NCI-H1092 treated with DMSO at 0.1 percent for 48 hours (cell line): ENCODE results near the gene SRCAP.

Experiments used
- DNase-seq: peaks from one replicate; lab custom pipeline; 2025; lab: John Stamatoyannopoulos, UW

The SRCAP gene

DNA sequence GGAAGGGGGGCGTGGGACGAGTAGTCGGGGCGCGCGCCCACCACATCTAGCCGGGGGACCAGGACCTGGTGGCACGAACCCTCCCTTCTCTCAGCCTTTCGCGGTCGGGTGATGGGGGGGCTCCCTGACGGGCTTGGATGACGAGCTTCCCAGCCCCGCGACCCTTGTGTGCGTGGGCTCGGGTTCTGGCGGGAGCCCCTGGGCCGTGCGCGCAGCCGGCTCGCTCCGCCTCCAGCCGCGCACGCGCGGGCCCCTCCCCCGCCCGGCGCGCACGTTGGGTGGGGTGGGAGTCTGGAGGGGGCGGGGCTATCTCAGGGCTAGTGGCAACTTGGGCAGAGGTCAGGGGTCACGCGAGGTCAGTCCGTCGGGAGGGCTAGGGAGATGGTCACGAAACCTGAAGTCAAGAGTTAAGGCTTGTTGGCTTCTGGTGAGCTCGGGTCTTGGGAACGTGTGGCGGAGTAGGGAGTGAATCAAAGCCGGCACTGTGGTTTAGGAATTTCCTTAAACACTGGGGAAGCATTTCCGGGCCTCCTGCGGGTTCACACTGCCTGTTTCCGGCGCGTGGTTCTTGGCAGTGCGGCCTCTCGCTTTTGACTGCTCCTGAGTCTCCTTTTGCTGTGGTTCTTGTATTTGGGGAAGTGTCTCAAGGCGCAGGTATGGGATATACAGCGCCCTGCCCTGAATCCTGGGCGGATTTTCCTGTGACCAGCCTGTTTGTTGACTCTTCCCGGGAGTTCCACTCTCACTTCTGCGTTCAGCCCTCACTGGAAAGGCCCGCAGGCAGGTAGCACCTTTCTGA, at the start of gene SRCAP:
TSS of gene SRCAP (plus strand) at position 356 of the 799 bp plus-strand sequence. CDS start 1,654 bp downstream, outside the sequence.
- peak; percentile 71 for DNase-seq

DNA sequence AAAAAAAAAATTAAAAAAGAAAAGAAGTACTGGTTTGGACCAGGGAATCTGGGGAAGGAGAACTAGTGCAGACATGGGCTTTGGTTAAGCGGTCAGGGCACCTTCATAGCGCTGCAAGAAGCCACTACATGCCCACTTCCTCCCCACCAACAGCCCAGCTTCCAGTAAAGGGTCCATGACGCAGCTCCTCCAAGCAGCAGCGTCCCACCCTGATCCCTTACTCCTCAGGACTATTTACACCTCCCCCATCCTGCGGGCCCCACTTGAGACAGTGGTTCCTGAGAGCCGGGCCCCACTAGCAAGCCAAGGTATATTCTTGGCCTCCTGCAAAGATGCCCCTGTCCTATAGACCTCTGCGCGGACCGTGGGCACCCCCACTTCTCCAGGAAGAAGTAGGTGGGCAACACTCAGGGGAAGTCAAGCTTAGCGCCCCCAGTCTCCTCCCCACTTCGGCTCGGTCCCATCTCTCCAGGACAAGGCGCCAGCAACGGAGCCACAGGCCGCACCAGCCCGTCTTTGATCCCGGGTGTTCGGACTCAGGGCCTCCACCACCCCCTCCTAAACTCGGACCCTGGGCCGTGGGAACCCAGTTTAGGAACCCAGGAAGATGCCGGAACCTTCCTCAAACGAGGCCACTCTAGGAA, 49.1 kb upstream of the SRCAP start:
- DNase-seq, result no peak

DNA sequence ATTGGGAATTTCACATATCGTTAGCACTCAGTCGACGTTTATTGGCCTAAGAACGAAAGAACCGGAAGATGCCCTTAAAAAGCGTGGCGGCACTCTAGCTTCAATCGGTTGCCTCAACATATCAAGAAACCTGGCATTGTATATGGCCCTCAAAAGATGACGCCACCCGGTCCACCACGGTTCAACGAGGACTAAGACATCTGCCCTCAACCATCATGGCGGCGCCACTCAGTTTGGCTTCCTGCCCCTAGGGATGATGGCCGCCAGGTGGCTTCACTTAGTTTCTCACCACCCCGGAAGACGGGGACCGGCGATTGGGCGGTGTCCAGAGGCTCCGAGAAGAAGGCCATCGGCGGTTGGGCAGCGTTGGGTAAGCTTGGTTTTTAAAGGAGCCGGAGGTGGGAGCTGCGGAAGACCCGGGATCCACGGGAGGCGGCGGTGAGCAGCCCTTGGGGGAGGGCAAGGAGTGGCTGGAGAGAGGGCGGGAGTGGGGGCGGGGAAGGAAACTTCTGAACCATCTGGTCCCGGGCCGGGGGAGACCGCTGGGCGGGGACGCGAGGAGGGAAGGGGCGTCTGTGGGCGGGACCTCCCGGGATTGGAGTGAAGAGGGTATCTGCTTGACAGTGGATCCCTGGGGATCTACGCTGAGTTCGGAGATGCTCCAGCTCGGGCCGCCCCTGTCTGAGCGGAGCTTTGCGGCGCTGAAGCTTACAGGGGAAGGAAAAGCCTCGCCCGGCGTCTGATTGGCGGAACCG, 48.4 kb upstream of the SRCAP start, which contains the start of gene PRR14:
TSS of gene PRR14 (plus strand) at position 592 of the 755 bp plus-strand sequence. CDS start 686 bp downstream, outside the sequence.
- DNase-seq, result peak; percentile 99

DNA sequence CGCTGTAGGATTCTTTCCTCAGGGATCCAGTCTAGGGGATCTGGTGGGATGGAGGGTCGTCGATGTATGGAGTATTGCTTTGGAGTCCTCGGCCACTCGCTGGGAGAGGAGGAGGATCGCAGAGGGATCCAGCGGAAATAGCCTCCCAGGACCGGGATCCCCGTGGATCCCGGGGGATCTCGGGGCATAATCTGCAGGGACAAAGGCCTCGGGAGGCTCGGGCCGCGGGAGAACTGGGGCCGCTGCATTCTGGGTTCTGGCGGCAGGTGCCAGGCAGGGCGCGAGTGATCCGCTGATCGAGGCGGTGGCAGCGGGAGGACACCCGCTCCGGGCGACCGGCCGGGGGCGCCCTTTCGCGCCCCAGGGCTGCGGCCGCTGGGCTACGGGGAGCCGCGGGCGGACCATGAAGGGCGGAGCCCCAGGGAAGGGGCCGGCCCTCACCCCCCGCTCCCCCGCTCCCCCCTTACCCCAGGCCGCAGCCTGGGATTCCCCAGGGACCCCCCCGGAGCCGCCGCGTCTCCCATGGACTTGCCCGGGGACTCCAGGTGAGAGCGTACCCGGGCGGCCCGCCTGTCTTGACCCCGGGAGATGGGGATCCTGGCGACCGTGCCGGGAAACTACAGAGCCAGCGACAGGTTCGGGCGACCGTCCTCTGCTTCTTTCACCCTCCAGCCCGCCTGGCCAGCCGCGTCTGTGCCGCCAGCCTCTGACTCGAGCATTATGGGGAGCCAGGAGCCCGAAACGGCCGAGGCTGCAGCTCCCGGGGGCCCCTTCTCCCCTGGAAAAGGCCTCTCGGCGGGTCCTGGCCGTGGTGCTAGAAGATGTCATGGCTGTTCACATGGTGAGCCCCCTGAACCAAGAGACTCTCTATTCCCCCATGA, 47.6 kb upstream of the SRCAP start:
- peak; percentile 62 for DNase-seq

DNA sequence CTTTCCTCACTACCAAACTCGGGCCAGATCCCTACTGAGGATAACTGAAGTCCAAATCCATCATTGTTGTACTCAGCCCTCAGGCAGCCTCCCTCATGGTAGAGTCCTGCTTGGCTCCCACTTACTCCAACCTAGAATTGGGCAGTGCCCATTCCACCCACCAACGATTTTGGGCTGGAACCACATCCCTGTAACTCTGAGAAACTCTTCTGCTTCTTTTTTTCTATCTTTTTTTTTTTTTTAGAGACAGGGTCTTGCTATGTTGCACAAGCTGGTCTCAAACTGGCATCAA, 47.0 kb upstream of the SRCAP start:
- no peak for DNase-seq

DNA sequence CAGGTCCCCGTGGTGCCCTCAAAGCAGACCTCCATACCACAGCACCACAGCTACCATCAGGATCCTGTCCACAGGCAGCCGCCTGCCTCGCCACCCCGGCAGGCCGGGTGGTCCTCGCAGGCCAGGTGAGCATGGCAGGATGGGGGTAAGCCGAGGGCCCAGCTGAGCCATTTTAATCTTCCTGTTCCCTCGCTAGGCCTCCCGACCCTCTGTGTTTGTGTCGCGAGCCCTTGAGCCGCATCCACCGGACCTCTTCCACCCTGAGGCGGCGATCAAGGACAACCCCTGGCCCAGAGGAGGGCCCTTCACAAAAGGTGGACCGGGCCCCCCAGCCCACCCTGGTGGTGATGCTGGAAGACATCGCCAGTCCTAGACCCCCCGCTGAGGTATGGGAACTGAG, 46.3 kb upstream of the SRCAP start:
- no peak for DNase-seq

DNA sequence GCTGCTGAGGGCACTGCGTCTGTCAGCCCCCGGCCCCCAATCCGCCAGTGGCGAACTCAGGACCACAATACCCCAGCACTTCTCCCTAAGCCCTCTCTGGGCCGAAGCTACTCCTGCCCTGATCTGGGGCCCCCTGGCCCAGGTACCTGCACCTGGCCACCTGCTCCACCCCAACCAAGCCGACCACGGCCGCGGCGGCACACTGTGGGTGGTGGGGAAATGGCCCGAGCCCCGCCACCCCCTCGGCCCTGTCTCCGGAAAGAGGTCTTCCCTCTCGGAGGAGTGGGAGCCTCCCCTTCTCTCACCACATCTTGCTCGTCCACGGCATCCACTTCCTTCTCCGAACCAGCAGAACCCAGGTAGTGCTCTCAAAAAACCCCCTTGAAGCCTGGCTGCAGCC, 44.1 kb upstream of the SRCAP start:
- no peak for DNase-seq

DNA sequence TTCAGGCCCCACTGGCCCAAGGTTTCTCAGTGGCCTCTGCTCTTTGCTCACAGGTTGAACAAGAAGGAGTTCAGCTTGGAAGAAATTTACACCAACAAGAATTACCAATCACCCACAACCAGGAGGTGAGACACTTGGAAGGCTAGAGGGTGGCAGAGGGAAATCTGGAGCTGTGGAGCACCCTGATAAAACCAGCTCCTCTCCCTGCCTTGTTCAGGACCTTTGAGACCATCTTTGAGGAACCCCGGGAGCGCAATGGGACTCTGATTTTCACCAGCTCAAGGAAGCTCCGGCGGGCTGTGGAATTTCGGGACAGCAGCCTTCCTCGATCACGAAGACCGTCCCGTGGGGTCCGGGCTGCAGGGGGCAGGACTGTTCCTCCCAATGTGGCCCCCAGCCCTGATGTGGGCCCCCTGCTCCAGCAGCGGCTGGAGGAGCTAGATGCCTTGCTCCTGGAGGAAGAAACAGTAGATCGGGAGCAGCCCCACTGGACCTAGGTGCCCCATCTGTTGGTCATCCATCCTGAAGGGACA, 43.1 kb upstream of the SRCAP start:
- no peak for DNase-seq

DNA sequence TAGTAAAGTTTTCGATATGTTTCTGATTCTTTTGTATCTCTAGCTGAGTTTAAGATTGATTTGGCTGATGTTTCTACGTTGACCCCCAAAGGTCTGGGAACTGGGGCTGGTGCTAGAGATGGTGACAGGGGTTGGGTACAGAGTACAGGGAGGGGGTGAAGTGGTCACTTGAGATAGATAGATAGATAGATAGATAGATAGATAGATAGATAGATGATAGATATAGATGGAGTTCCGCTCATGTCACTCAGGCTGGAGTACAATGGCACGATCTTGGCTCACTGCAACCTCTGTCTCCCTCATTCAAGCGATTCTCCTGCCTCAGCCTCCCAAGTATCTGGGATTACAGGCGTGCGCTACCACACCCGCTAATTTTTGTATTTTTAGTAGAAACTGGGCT, 42.6 kb upstream of the SRCAP start:
- no peak for DNase-seq

DNA sequence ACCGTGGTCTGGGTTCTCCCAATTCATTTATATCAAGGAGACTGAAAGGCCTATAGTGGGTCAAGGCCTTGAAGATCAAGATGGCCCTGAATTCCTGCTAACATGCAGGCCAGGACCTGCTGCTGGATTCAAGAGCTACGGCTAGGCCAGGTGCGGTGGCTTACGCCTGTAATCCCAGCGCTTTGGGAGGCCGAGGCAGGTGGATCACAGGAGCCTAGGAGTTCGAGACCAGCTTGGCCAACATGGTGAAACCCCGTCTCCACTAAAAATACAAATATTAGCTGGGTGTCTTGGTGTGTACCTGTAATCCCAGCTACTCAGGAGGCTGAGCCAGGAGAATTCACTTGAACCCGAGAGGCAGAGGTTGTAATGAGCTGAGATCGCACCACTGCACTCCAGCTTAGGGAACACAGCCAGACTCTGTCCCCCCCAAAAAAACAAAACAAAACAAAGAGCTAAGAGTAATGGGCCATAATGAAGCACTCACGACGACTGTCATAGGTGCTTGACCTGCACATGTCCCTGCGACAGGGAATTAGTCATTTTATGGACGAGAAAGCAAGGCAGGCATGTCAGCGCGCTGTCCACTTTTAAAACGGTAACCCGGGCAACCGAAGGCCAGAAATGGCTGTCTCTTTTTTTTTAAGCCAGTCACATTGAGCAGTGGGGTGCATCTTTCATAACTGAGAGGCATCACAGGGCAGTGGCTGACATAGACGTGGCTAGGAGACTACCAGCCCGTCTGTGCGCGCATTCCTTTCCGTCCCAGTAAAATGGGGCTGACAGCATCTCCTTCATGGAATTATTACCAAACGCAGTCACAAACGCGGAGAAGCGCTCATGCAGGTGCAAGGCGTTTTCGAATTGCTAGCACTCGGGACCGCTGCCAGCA, 41.8 kb upstream of the SRCAP start:
- peak; percentile 90 for DNase-seq

DNA sequence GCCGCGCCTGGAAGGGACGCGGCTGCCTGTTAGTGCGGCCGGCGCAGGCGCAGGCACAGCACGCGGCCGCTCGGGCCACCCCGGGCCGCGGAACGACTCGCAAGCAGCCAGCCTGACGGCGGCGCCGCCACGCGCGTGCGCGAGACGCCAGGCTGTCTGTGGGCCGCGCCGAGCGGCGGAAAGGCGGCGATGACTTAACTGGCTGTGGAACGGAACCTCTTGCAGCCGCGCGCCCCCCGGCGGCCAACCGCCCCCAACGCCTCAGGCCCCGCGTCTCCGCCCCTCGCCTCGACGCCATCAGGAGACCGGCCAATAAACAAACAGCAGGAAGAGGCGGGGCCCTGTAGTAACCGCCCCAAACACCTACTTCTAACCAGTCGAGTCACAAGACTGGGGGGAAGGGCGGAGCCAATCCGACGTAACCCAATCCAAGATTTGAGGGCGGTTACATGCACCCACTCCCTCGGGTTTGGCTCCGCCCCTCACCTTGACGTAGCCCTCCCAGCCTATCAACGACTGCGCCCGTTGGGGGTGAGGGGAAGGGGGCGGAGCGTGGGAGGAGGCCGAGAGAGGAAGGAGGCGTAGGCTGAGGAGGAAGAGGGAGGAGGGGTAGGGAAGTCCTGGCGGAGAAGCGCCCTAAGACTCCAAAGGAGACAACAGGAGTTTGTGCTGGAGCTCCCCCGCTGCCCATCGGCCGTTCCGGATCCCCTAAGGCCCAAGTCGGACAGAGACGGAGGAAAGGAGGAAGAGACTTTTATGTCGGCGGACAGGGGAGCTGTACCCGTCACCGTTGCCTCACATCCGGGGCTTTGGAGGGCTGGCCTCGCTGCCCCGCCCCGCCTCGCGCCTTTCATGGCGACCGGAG, 40.9 kb upstream of the SRCAP start, which contains the start of gene FBRS:
TSS of gene FBRS (plus strand) at position 566 of the 865 bp plus-strand sequence. CDS start 1,088 bp downstream, outside the sequence.
- DNase-seq, result peak; percentile 100

DNA sequence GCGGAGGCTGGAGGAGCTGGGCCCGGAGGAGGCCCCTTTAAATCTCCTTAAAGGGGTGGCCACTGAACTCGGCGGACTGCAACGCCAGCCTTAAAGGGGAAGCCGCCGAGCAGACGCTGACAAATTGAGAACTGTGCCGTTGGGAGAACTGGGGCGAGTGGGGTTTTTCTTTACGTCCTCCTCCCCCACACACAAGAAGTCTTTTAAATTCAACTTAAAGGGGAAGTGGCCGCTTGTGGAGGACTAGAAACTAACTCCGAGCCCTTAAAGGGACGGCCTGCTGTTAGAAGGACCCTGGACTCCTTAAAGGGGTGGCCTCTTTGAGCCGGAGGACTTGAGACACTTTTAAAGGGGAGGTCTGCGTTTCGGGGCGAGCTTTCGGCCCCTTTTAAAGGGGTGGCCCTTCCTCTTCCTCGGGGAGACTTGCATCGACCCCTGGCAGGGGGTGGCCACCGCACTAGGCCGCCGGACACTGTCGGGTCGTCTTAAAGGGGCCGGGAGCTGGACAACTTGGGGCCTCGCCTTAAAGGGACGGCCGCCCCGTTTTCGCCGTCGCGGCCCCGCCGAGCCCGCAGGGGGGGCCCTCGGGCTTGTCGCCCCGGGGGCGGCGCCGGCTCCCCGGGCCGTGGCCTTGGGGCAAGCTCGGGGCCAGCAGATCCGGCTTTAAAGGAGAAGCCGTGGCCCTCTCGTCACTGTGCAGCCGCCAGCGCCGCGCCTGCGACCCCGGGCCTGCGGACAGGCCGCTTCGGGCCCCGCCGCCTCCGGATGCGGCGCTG, 40.1 kb upstream of the SRCAP start:
- peak; percentile 99 for DNase-seq

DNA sequence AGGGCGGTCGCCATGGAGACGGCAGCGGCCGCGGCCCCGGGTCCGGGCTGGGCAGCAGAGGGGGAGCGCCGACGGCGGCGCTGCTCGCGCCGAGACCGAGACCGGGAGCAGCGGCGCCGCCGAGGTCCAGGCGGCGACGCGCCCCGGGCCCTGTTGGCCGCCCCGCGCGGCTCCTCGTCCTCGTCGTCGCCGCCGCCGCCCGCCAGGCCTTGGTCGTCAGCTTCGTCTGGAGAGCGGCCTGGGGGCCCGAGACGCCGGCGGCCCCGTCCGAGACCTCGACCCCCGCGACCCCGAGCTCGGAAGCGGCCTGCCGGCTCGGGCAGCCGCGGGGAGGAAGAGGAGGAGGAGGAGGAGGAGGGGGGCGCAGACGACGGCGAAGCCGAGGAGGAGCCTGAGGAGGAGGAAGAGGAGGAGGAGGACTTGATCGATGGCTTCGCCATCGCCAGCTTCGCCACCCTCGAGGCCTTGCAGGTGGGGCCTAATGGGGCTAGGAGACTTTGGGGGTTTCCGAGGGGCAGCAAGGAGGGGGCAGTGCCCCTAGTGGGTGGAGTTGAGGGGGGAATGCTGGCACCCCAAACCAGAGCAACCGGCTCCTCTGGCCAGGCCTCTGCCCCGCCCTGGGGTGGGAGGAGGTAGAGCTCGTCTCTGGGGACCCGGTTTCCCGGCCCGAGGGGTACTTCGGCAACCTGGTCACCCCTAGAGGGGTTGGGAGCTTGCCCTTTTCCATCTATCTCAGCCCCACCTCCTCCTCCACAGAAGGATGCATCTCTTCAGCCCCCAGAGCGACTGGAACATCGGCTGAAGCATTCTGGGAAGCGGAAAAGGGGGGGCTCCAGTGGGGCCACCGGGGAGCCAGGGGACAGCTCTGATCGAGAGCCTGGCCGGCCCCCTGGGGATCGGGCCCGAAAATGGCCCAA, 39.2 kb upstream of the SRCAP start:
- DNase-seq, result no peak

DNA sequence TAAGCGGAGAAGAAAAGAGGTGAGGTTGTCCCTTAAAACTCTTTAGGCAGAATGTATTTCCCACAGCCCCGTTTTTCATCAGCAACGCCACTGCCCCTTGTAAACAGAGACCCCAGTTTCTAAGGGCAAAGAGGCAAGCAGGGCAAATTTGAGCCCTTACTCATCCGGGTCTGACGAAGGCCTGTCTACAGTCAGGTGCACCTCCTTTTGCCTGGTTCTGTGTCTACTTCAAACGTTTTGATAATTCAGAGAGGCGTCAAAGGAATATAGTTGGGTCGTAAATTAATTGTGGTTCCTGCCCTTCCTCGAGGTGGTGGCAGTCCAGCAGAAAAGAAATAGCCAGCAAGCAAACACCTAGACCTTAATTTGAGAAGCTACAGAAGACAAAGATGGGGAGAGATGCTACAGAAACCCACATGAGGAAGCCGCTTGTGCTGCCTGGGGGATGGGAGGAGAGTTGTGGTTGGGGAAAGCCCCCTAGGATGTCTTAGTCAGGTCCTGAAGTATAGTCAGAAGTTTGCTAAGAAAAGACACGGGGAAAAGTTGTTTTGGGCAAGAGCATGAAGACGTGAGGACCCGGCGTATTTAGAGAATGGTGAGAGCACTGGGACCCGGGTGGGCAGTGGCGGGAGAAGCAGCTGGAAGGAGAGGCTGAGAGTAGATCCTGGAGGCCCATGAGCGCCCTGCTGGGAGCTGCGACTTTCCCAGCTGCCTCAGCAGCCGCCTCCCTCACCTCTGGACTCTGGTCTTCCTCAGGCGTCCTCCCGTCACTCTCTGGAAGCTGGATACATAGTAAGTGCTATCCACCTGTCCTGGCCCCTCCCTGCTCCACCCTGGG, 38.3 kb upstream of the SRCAP start:
- DNase-seq, result no peak

DNA sequence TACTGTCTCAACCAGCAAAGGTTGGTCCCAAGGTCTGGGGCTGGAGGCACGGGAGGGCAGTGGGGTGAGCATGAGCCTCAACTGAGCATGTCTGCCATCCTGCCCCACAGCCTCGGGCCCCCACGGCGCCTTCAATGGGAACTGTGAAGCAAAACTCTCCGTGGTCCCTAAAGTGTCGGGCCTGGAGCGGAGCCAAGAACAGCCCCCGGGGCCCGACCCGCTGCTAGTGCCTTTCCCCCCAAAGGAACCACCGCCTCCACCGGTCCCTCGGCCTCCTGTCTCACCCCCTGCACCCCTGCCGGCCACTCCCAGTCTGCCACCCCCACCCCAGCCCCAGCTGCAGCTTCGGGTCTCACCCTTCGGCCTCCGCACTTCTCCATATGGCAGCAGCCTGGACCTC, 36.5 kb upstream of the SRCAP start:
- DNase-seq, result no peak

DNA sequence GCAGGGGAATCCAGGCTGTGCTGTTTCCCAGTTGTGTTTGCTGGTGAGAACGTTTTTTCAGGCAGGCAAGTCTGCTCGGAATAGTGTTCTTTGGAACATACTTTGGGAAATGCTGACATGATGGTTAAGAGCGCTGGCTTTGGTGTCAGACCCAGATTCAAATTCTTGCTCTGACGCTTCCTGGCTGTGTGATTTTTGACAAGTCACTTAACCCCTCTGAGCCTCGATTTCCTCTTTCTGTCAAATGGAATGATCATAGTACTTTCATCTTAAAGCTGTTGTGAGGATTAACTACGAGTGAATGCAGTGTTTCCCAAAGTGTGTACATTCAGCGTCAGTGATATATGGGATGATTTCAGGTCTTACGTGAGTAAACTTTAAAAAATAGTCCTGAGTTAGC, 35.9 kb upstream of the SRCAP start:
- DNase-seq, result no peak

DNA sequence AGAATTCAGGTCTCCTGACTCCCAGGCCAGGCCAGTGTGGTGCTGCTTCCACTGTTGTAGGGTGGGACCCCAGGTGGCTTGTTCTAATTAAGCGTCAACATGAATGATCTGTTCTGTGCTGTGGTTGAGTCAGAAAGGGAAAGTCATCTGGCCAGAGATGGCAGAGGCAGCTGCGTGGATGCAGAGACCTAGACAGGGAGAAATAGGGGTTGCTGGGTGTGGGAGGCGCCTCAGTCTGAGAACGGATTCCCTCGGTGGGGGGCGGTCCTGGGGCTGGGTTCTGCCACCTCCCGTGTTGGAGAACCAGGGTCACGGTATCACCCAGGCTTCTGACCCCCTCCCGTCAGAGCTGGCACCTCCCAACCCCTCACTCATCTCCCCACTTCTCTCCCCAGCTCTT, 35.2 kb upstream of the SRCAP start:
- no peak for DNase-seq
